Measurements from ENCODE around the gene KYAT1. TPM values are rescaled to one million over a fixed set of nuclear protein-coding genes. Genes with fewer than 3 reads are reported as not detected.

KYAT1 gene
- total RNA-seq, 1 donor from 2014 or later = 21.7 TPM

GRCh38 chr9:128821584-128822406 is 60.0 kb downstream of the KYAT1 start:
- no peak for TF ChIP-seq EZH2phosphoT487 (IDR thresholded peaks at IDR 0.05)
- no peak for TF ChIP-seq CTCF (IDR thresholded peaks at IDR 0.05)
- TF ChIP-seq EZH2 (IDR thresholded peaks at IDR 0.05) = no peak
- Histone ChIP-seq H3K79me2 (ENCODE audit: low read depth) (no peaks in the 10 kb centered on the region), H3K4me3 (no peak overlapping the region), H4K20me1 (ENCODE audit: low read depth) (peaks cover 31% of the 10 kb centered on the region), H2AFZ (replicated peaks) (no peak overlapping the region), H3K9me3 (ENCODE audit: low read depth) (no peaks in the 10 kb centered on the region), H3K9ac (no peak overlapping the region), H3K4me1 (peaks cover 7% of the 10 kb centered on the region), H3K27me3 (peaks cover 11% of the 10 kb centered on the region), H3K36me3 (no peaks in the 10 kb centered on the region), H3K27ac (no peak overlapping the region), H3F3A (ENCODE audit: low read depth) (peaks cover 16% of the 10 kb centered on the region), H3K4me2 (no peak overlapping the region)
- H3K27me3 Mint-ChIP-seq (ENCODE audit: insufficient read depth, low read depth) = peaks cover 2% of the 10 kb centered on the region
- H3K4me1 Mint-ChIP-seq = peaks cover 14% of the 10 kb centered on the region
- no peak overlapping the region for H3K4me3 Mint-ChIP-seq
- H3K36me3 Mint-ChIP-seq = peaks cover 5% of the 10 kb centered on the region
- H3K9me3 Mint-ChIP-seq = no peaks in the 10 kb centered on the region
- DNase-seq (ENCODE audit: low spot score) = no peak
- no peak overlapping the region for H3K27ac Mint-ChIP-seq

GRCh38 chr9:128820665-128821583 is 60.8 kb downstream of the KYAT1 start:
- H3K4me3 Mint-ChIP-seq = peak overlapping the region; percentile 43
- H3K4me1 ChIP-seq = peaks cover 7% of the 10 kb centered on the region
- peaks cover 5% of the 10 kb centered on the region for H3K36me3 Mint-ChIP-seq
- H3K27me3 Mint-ChIP-seq (ENCODE audit: insufficient read depth, low read depth) = peaks cover 2% of the 10 kb centered on the region
- no peak overlapping the region for H2AFZ ChIP-seq (replicated peaks)
- H3K79me2 ChIP-seq (ENCODE audit: low read depth) = no peaks in the 10 kb centered on the region
- H3K27me3 ChIP-seq = peaks cover 11% of the 10 kb centered on the region
- no peak overlapping the region for H3K27ac Mint-ChIP-seq
- no peaks in the 10 kb centered on the region for H3K9me3 ChIP-seq (ENCODE audit: low read depth)
- H3K9ac ChIP-seq = no peak overlapping the region
- H3K9me3 Mint-ChIP-seq = no peaks in the 10 kb centered on the region
- peaks cover 14% of the 10 kb centered on the region for H3K4me1 Mint-ChIP-seq
- no peak for DNase-seq (ENCODE audit: low spot score)
- H3K36me3 ChIP-seq = no peaks in the 10 kb centered on the region
- no peak overlapping the region for H3K4me2 ChIP-seq
- H3K4me3 ChIP-seq = no peak overlapping the region
- H3K27ac ChIP-seq = no peak overlapping the region
- peaks cover 16% of the 10 kb centered on the region for H3F3A ChIP-seq (ENCODE audit: low read depth)
- H4K20me1 ChIP-seq (ENCODE audit: low read depth) = peaks cover 31% of the 10 kb centered on the region
- TF ChIP-seq CTCF (IDR thresholded peaks at IDR 0.05) (no peak), EZH2phosphoT487 (IDR thresholded peaks at IDR 0.05) (no peak), EZH2 (IDR thresholded peaks at IDR 0.05) (no peak)

- no peak overlapping the region for H3K27ac Mint-ChIP-seq
- Histone ChIP-seq H4K20me1 (ENCODE audit: low read depth) (peaks cover 31% of the 10 kb centered on the region), H2AFZ (replicated peaks) (no peak overlapping the region), H3K36me3 (no peaks in the 10 kb centered on the region), H3K4me3 (peak overlapping the region; percentile 51), H3K27ac (no peak overlapping the region), H3K9ac (no peak overlapping the region), H3K9me3 (ENCODE audit: low read depth) (no peaks in the 10 kb centered on the region), H3K27me3 (peaks cover 11% of the 10 kb centered on the region), H3K4me1 (peaks cover 7% of the 10 kb centered on the region), H3K4me2 (peak overlapping the region; percentile 96), H3F3A (ENCODE audit: low read depth) (peaks cover 16% of the 10 kb centered on the region), H3K79me2 (ENCODE audit: low read depth) (no peaks in the 10 kb centered on the region)
- H3K4me3 Mint-ChIP-seq = peak overlapping the region; percentile 87
- H3K4me1 Mint-ChIP-seq = peaks cover 14% of the 10 kb centered on the region
- no peak for TF ChIP-seq EZH2phosphoT487 (IDR thresholded peaks at IDR 0.05)
- H3K9me3 Mint-ChIP-seq = no peaks in the 10 kb centered on the region
- peaks cover 5% of the 10 kb centered on the region for H3K27me3 Mint-ChIP-seq (ENCODE audit: insufficient read depth, low read depth)
- DNase-seq (ENCODE audit: low spot score) = peak; percentile 25
- peaks cover 2% of the 10 kb centered on the region for H3K36me3 Mint-ChIP-seq
Measured at GRCh38 chr9:128819716-128820664, 61.8 kb downstream of the KYAT1 start.
